GM06990 (cell line): ENCODE data around the gene GATAD2A.
"Not testable (repeated sequence)": the region's sequence is repeated elsewhere in the genome, so short reads cannot be mapped to it uniquely, and the experiment has no call there.

Experiments used
- DNase-seq: peaks from one replicate; pipeline ENCODE4 v3.0.0-alpha.2; 2011; ENCODE audit not compliant: insufficient read length; ENCODE audit errors: extremely low read depth
- H3K27me3 ChIP-seq: replicated peaks from 2 replicates; pipeline ENCODE4 v1.6.0; 2011; ENCODE audit warnings: low read length; ENCODE audit not compliant: control insufficient read depth, insufficient read depth
- H3K36me3 ChIP-seq: 2 replicates; pipeline ENCODE4 v1.5.1; 2011; ENCODE audit warnings: low read length; ENCODE audit not compliant: control insufficient read depth, insufficient read depth
- H3K4me3 ChIP-seq: replicated peaks from 2 replicates; pipeline ENCODE4 v1.5.1; 2011; ENCODE audit warnings: low read depth, mild to moderate bottlenecking, control low read depth, low read length
- CTCF ChIP-seq: IDR thresholded peaks from 2 replicates; pipeline ENCODE4 v1.5.1; 2011; ENCODE audit warnings: low read length, control low read depth, mild to moderate bottlenecking, inconsistent platforms; ENCODE audit not compliant: insufficient read depth, poor library complexity, severe bottlenecking

The GATAD2A gene

GRCh38 chr19:19466201-19466600, 60.7 kb downstream of the GATAD2A start:
- Histone ChIP-seq H3K27me3 (no peaks in the 10 kb centered on the region), H3K36me3 (peaks cover 20% of the 10 kb centered on the region), H3K4me3 (no peak overlapping the region)
- no peak for DNase-seq
- no peak for TF ChIP-seq CTCF

GRCh38 chr19:19468424-19469050, 63.1 kb downstream of the GATAD2A start:
- H3K36me3 ChIP-seq, result peaks cover 22% of the 10 kb centered on the region
- H3K27me3 ChIP-seq, result no peaks in the 10 kb centered on the region
- TF ChIP-seq CTCF, result no peak
- DNase-seq, result no peak
- H3K4me3 ChIP-seq, result no peak overlapping the region

GRCh38 chr19:19470579-19470978, 65.1 kb downstream of the GATAD2A start:
- Histone ChIP-seq H3K4me3 (no peak overlapping the region), H3K27me3 (no peaks in the 10 kb centered on the region), H3K36me3 (peaks cover 18% of the 10 kb centered on the region)
- TF ChIP-seq CTCF, result no peak
- DNase-seq, result no peak

GRCh38 chr19:19471682-19472081, 66.2 kb downstream of the GATAD2A start:
- no peak for TF ChIP-seq CTCF
- no peak for DNase-seq
- peaks cover 10% of the 10 kb centered on the region for H3K36me3 ChIP-seq
- no peak overlapping the region for H3K4me3 ChIP-seq
- no peaks in the 10 kb centered on the region for H3K27me3 ChIP-seq

- H3K36me3 ChIP-seq, H3K27me3 ChIP-seq, H3K4me3 ChIP-seq, DNase-seq: not testable (repeated sequence)
Observed at GRCh38 chr19:19472106-19472505, 66.6 kb downstream of the GATAD2A start.

- H3K4me3 ChIP-seq, result no peak overlapping the region
- peaks cover 8% of the 10 kb centered on the region for H3K36me3 ChIP-seq
- TF ChIP-seq CTCF, result no peak
- no peak for DNase-seq
- no peaks in the 10 kb centered on the region for H3K27me3 ChIP-seq
Observed at GRCh38 chr19:19475015-19475765, 69.7 kb downstream of the GATAD2A start.
